Endothelial cell of umbilical vein (primary cell): ENCODE measurements around the gene ANKFN1.

Experiments
- CTCF ChIP-seq, 2 donors: IDR thresholded peaks; 1 replicate in 1 of 2; 2 replicates in 1 of 2; pipeline ENCODE4 v1.5.1; 2011; ENCODE audit warnings: low read length in 2 of 2, mild to moderate bottlenecking in 2 of 2, moderate library complexity in 2 of 2, control low read depth in 1 of 2, inconsistent platforms in 1 of 2, low read depth in 1 of 2; ENCODE audit not compliant: insufficient read depth in 1 of 2; ENCODE audit errors: extremely low read depth in 1 of 2
- MAX ChIP-seq: IDR thresholded peaks from 2 replicates; pipeline ENCODE4 v1.6.1; 2011; ENCODE audit not compliant: insufficient read depth, insufficient read length
- POLR2A ChIP-seq: IDR thresholded peaks from 2 replicates; pipeline ENCODE4 v1.6.1; 2012; ENCODE audit warnings: low read depth, mild to moderate bottlenecking, control low read depth, low read length
- POLR2AphosphoS5 ChIP-seq: IDR thresholded peaks from 2 replicates; pipeline ENCODE4 v1.6.1; 2012; ENCODE audit warnings: low read depth, mild to moderate bottlenecking, control low read depth, low read length, moderate library complexity; ENCODE audit not compliant: insufficient read depth

- TF ChIP-seq CTCF (IDR thresholded peaks at IDR 0.05; ENCODE audit: extremely low read depth in 1 of 2, insufficient read depth in 1 of 2, low read depth in 1 of 2, low read length in 2 of 2) = no peak
- TF ChIP-seq POLR2A = no peak
- no peak for TF ChIP-seq POLR2AphosphoS5
- TF ChIP-seq MAX = no peak
Measured at GRCh38 chr17:56436142-56436541, 282.9 kb downstream of the ANKFN1 start.
